ENCODE measurements around the gene DDX42.
"Not testable (repeated sequence)": the region's sequence is repeated elsewhere in the genome, so short reads cannot be mapped to it uniquely, and the experiment has no call there.

Gene DDX42

DNA sequence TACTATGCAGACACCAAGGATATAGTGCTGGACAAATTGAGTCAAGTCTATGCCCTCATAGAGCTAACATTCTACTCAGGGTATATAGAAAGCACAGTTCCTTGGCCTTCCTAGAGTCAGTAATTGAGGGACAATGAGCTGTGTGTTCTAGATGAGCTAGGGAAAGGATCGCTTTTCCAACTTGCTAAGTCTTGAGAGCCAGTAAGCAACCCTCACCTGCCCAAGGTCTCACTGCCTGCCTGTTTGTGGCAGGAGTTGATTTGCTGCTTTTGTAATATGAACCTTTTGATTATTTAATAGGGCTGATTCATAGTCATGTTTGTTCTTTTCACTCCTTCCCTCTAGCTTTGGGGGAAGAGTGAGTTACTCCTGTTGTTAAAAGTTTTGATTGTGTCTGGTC is 6.5 kb downstream of the DDX42 start:
- DNase-seq = no peak

- DNase-seq = no peak
These were observed 7.0 kb downstream of the DDX42 start for GRCh38 chr17:63780928-63781327.

GRCh38 chr17:63783522-63783921 is 9.6 kb downstream of the DDX42 start:
- DNase-seq = no peak

- DNase-seq = no peak
These were observed 11.6 kb downstream of the DDX42 start for GRCh38 chr17:63785556-63785955.

- DNase-seq = no peak
These were observed 12.1 kb downstream of the DDX42 start for GRCh38 chr17:63786117-63786516.

DNA sequence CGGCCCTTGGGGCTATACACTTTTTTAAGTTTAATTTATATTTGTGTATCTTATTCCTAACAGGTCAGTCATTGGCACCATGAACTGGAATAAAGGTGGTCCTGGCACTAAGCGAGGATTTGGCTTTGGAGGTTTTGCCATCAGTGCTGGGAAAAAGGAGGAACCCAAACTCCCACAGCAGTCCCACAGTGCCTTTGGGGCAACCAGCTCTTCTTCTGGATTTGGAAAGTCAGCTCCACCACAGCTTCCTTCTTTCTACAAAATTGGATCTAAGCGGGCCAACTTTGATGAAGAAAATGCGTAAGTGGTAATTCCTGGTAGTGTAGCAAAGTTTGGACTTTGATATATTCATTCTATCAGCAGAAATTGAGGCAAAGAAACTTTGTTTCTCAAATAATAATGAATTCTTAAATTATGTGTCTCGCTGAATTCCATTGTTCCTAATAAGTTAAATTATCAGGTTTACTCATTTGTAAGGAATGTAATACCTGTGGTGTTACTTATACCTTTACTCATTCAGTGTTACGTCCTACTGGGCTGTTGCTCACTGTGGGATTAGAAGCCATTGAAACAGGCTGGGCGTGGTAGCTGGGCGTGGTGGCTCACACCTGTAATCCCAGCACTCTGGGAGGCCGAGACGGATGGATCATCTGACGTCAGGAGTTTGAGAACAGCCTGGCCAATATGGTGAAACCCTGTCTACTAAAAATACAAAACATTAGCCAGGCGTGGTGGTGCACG is 13.2 kb downstream of the DDX42 start:
- DNase-seq = no peak

DNA sequence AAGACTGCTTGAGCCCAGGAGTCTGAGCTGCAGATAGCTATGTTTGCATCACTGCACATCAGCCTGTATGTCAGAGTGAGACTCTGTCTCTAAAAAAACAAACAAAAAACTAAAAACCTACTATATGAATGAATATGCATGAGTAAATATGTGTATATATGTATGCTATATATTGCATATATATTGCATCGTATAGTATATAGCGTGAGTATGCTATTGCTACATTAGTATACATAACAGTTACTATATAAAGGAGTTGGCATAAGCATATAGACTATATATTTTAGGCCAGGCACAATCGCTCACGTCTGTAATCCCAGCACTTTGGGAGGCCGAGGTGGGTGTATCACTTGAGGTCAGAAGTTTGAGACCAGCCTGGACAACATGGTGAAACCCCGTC is 16.1 kb downstream of the DDX42 start:
- no peak for DNase-seq

DNA sequence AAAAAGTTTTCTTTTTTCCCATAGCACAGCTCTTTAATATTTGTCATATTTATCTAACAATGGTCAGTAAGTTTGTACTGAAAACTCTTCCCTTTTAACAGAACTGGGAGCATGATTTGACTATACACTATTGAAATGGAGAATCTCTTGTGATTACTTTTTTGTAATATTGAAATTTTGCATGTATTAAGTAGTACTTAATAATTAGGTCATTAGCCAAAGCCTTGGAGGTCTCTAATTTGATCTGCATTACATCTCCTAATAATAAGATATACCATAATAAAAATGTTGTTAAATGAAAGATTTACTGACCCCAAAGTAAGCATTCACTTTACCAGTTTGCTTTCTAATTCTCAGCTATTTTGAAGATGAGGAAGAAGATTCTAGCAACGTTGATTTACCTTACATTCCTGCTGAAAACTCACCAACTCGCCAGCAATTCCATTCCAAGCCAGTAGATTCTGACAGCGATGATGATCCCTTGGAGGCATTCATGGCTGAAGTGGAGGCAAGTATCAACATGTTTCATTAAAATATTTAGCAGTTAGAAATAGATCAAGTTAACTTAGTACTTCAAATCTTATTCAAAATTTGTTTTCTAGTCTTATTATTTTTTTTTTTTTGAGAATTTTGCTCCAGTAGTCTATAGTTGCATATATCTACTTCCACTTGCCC is 18.2 kb downstream of the DDX42 start:
- no peak for DNase-seq

DNA sequence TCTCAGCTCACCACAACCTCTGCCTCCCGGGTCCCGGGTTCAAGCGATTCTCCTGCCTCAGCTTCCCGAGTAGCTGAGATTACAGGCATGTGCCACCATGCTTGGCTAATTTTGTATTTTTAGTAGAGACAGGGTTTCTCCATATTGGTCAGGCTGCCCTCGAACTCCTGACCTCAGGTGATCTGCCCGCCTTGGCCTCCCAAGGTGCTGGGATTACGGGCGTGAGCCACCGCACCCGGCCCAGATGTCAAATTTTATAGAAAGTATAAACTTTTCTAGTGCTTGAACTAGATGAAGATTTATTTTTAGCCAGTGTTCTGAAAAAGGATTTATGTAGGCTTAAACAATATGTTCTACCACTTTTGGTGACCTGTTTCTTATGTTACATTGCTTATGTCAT is 22.4 kb downstream of the DDX42 start:
- not testable (repeated sequence) for DNase-seq

DNA sequence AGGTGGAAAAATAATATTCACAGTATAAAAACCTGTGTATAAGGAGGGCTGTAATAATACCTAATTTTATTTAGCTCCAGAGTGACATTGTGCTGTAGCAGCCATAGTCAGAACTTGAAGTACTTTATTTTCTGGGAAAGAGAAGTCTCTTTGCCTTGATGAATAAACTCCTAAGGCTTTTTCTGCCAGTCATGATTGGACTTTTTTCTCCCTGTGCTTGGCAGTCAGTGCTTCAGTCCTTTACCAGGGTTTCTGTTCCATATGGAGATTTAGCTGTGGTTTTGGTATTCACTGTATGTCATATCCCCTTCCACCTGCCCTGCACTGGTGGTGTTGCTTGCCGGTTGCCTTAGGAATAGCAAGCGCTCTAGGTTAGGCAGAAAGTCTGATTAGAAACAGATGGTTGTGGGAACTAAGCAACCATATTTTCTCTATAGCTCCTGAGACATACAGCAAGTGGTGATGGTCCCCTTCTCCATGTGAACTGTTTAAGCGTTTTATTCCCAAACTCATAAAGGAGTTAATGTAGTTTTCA is 24.7 kb downstream of the DDX42 start:
- no peak for DNase-seq

DNA sequence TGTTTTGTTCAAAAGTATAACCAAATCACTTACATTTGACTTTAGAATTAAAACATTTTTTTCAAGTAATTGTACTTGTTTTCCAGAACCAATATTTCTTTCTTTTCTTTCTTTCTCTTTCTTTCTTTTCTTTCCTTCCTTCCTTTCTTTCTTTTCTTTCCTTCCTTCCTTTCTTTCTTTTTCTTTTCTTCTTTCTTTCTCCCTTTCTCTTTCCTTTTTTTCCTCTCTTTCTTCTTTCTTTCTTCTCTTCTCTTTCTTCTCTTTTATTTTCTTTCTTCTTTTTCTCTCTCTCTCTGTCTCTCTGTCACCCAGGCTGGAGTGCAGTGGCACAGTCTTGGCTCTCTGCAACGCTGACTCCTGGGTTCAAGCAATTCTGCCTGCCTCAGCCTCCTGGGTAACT is 26.8 kb downstream of the DDX42 start:
- DNase-seq = no peak

GRCh38 chr17:63804328-63804727 is 30.4 kb downstream of the DDX42 start:
- DNase-seq = no peak

- DNase-seq = no peak
These were observed 31.6 kb downstream of the DDX42 start for GRCh38 chr17:63805591-63805990.

GRCh38 chr17:63809970-63810369 is 36.0 kb downstream of the DDX42 start:
- no peak for DNase-seq

GRCh38 chr17:63816123-63816522 is 42.2 kb downstream of the DDX42 start:
- no peak for DNase-seq

- no peak for DNase-seq
These were observed 42.7 kb downstream of the DDX42 start for GRCh38 chr17:63816669-63817068.

DNA sequence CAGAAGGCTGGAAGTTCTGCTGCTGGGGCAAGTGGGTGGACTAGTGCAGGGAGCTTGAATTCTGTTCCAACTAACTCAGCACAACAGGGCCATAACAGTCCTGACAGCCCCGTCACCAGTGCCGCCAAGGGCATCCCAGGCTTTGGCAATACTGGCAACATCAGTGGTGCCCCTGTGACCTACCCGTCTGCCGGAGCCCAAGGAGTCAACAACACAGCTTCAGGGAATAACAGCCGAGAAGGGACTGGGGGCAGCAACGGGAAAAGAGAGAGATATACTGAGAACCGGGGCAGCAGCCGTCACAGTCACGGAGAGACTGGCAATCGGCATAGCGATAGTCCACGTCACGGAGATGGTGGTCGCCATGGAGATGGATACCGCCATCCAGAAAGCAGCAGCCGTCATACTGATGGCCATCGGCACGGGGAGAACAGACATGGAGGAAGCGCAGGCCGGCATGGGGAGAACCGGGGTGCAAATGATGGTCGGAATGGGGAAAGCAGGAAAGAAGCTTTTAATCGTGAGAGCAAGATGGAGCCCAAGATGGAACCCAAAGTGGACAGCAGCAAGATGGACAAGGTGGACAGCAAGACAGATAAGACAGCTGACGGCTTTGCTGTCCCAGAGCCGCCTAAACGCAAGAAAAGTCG is 43.9 kb downstream of the DDX42 start:
- DNase-seq = no peak

DNA sequence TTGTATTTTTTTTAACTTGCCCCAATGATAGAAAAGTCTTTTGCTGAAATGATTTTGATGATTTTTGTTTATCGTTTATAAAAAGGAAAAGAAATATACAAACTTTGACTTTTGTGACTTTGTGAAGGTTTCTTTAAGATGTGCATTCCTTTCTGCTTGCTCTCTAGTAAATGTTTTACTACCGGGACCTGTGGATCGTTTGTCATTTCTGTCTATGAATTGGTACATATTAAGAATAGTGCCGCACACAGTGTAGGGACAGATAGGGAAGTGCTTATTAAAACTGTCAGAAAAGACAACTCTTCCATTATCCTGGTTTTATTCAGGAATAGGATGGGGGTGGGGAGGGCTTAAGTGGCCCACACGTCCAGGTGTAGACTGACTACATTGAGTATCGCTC is 45.2 kb downstream of the DDX42 start:
- DNase-seq = no peak

GRCh38 chr17:63819585-63820537 is 45.9 kb downstream of the DDX42 start:
- no peak for DNase-seq

DNA sequence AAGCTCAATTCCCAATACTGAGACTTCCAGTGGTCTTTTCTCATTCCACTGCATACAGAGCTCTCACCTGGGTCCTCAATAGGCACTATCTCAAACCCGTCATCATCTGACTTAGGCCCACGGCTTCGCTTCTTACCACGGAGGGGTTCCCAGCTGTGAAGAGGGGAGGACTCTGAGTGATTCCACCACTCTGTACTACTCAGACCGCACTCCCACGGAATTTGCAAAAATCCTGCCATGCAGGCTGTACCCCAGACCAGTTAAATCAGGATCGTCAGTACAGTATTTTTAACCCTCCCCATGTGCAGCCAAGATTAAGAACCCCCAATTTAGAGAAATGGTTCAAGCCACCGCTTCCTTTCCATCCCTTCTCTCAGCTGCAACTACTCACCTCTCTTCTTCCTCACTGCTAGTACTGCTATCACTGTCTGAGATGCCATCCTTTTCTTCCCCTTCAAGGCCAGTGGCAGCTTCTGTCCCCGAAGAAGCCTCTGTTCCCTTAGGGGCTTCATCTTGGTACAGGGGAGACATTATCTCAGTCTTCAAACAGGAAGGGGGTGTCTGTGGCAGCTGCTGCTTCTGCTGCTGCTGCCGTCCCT is 47.1 kb downstream of the DDX42 start:
- no peak for DNase-seq

DNA sequence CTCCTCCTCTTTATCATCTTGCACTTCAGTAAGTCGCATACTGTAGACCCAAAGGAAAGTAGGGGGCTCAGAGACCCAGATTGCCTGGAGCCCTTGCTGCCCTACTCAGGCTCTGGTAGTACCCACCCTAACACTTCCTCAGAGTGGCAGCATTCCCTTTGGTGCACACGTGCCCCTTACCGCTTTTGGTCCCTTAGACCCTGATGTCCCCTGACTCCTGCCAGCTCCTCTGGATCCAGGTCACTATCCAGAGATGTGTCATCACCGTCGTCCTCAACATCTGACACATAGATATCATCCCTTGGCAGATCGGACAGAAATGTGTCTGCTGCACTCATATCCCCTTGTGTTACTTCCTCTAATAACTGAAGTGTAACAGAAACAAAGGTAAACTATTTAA is 47.8 kb downstream of the DDX42 start:
- no peak for DNase-seq

DNA sequence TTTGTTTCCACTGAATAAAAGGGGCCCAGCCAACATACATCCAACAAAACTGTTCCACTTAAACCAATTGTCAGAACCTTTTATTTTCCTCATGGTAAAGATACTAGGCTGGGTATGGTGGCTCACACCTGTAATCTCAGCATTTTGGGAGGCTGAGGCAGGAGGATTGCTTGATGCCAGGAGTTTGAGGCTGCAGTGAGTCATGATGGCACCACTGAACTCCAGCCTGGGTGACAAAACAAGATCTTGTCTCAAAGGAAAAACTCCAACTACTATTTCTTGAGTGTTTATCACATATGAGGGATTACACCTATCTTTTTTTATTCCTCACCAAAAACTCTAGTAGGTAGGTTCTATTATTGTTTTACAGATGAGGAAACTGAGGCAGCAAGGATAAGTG is 48.6 kb downstream of the DDX42 start:
- no peak for DNase-seq

Data from cortex of kidney (tissue), 1 donor.